GM10248 (cell line): ENCODE data around the gene PLCH1.

ENCODE experiments used
- CTCF ChIA-PET: fragments of 300-600 bp; sonication (Branson Sonifier 250); formaldehyde crosslinking; extraction: SDS; loops from one replicate; lab custom pipeline; 2021; ENCODE audit warnings: antibody characterized with exemption; lab: Yijun Ruan, JAX
- POLR2A ChIA-PET: fragments of 350-650 bp; sonication (Branson Sonifier 250); formaldehyde crosslinking; extraction: SDS; loops from one replicate; lab custom pipeline; 2020; ENCODE audit warnings: antibody characterized with exemption; lab: Yijun Ruan, JAX
- DNase-seq: peaks from one replicate; pipeline ENCODE4 v3.0.0; 2012; ENCODE audit errors: extremely low spot score
- CTCF ChIP-seq: IDR thresholded peaks from 2 replicates; pipeline ENCODE4 v1.5.1; 2012; ENCODE audit warnings: mild to moderate bottlenecking, low read depth; ENCODE audit errors: extremely low read depth, missing control alignments, control extremely low read depth

The PLCH1 gene

GRCh38 chr3:155664925-155665695, 79.8 kb downstream of the PLCH1 start:
- TF ChIP-seq CTCF = no peak
- ChIA-PET CTCF (interaction anchor here (0.9 to 1.5 kb wide), 2 partner anchors 17 to 21 kb away, joined by 3 read pairs; no protein-coding TSS in a partner anchor), POLR2A (no interaction called here)
- no peak for DNase-seq

GRCh38 chr3:155663467-155664212, 81.2 kb downstream of the PLCH1 start:
- POLR2A ChIA-PET = no interaction called here
- TF ChIP-seq CTCF = no peak
- DNase-seq = no peak
- CTCF ChIA-PET = no interaction called here

- POLR2A ChIA-PET = no interaction called here
- CTCF ChIA-PET = interaction anchor here (0.8 to 1.8 kb wide), 3 partner anchors 10 to 76 kb away, joined by 3 to 4 read pairs (median 4); no protein-coding TSS in a partner anchor
- no peak for DNase-seq
- TF ChIP-seq CTCF = no peak
These were observed 83.1 kb downstream of the PLCH1 start for GRCh38 chr3:155661760-155662159.

GRCh38 chr3:155661042-155661441, 83.8 kb downstream of the PLCH1 start:
- TF ChIP-seq CTCF = no peak
- CTCF ChIA-PET = interaction anchor here (1.3 to 1.8 kb wide), 2 partner anchors 12 to 75 kb away, joined by 3 to 4 read pairs; no protein-coding TSS in a partner anchor
- POLR2A ChIA-PET = no interaction called here
- DNase-seq = no peak

GRCh38 chr3:155658671-155659261, 86.1 kb downstream of the PLCH1 start:
- ChIA-PET CTCF (interaction anchor here (1.4 to 1.7 kb wide), 2 partner anchors 16 to 44 kb away, joined by 4 to 6 read pairs; no protein-coding TSS in a partner anchor), POLR2A (no interaction called here)
- DNase-seq = no peak
- no peak for TF ChIP-seq CTCF

- POLR2A ChIA-PET = no interaction called here
- no peak for DNase-seq
- CTCF ChIA-PET = interaction anchor here (1.0 to 1.4 kb wide), 3 partner anchors 11 to 44 kb away, joined by 3 to 6 read pairs (median 3); no protein-coding TSS in a partner anchor
These were observed 86.9 kb downstream of the PLCH1 start for GRCh38 chr3:155658006-155658405.

More at GRCh38 chr3:155658006-155658405, 86.9 kb downstream of the PLCH1 start:
- TF ChIP-seq CTCF = no peak
